Body of pancreas (tissue), 4 donors: ENCODE data around the gene IFT74. TPM values are rescaled to one million over a fixed set of nuclear protein-coding genes. Genes with fewer than 3 reads are reported as not detected.

Experiments
- ATAC-seq: fragments of 150-250 bp; one replicate; pipeline ENCODE4 v1.9.1; 2016
- DNase-seq, 4 donors: peaks; one replicate each; pipeline ENCODE4 v3.0.0-alpha.2; 2019
- H3K27ac ChIP-seq, 4 donors: fragments of 200-600 bp; sonication (generic); 1 replicate in 3 of 4; 2 replicates in 1 of 4; pipeline versions ENCODE4 v1.5.1 to v1.6.1; 2016 to 2019; ENCODE audit warnings: mild to moderate bottlenecking in 1 of 4, mixed read lengths in 1 of 4, moderate library complexity in 1 of 4
- H3K27me3 ChIP-seq, 2 donors: fragments of 200-600 bp; sonication (generic); one replicate each; pipeline ENCODE4 v1.6.0; 2016; ENCODE audit warnings: mild to moderate bottlenecking in 1 of 2
- H3K36me3 ChIP-seq, 2 donors: fragments of 200-600 bp; sonication (generic); replicated peaks in 1 of 2; 2 replicates each; pipeline ENCODE4 v1.5.1; 2016; ENCODE audit warnings: low read depth in 2 of 2; ENCODE audit not compliant: insufficient read depth in 1 of 2
- H3K4me1 ChIP-seq: fragments of 200-600 bp; sonication (generic); one replicate; pipeline ENCODE4 v1.6.0; 2016
- H3K4me3 ChIP-seq, 2 donors: fragments of 200-600 bp; sonication (generic); 1 replicate in 1 of 2; 2 replicates in 1 of 2; pipeline ENCODE4 v1.5.1; 2016 to 2019
- H3K9me3 ChIP-seq, 3 donors: fragments of 200-600 bp; sonication (generic); 1 replicate in 2 of 3; 2 replicates in 1 of 3; pipeline ENCODE4 v1.5.1; 2016
- CTCF ChIP-seq, 7 experiments: fragments of 450-650 bp in 4 of 7; fragments of 200-600 bp in 3 of 7; sonication (generic) in 3 of 7; IDR thresholded peaks; one replicate each; pipeline ENCODE4 v1.5.1; 2016 to 2019; ENCODE audit warnings: antibody characterized with exemption in 7 of 7
- POLR2A ChIP-seq, 3 donors: fragments of 450-650 bp; IDR thresholded peaks; one replicate each; pipeline ENCODE4 v1.6.1; 2016; ENCODE audit warnings: antibody characterized with exemption in 3 of 3, mild to moderate bottlenecking in 2 of 3
- WGBS, 2 donors: methylation state at CpG; one replicate each; pipeline ENCODE4 v1.1.5; 2017; 5-methylcytosine and 5-hydroxymethylcytosine counted together
- intact Hi-C: fragments of 100-400 bp; cut with DNase I; formaldehyde crosslinking; loops from one replicate; pipeline ENCODE4 v1.15.1; 2023
- total RNA-seq, 2 donors: library from RNA; depleted of rRNA; stranded (reverse); fragments of >200 nt; gene quantifications; one replicate each; pipeline ENCODE4 v1.1.0, GENCODE V29; 2016

IFT74 gene
- total RNA-seq, 2 donors from 2014 or later = 7.3 to 9.1 TPM

GRCh38 chr9:26949637-26950069 lies 6.6 kb upstream of the IFT74 start:
- Histone ChIP-seq H3K4me3 (no peak overlapping the region), H3K36me3 (no peaks in the 10 kb centered on the region), H3K4me1 (peaks cover 22% of the 10 kb centered on the region), H3K27me3 (no peaks in the 10 kb centered on the region), H3K9me3 (no peaks in the 10 kb centered on the region), H3K27ac (no peak overlapping the region)
- TF ChIP-seq POLR2A (IDR thresholded peaks at IDR 0.05) (no peak), CTCF (IDR thresholded peaks at IDR 0.05) (no peak)
- ATAC-seq = no peak
- 53 to 62% methylated on average over 6 of the region's 6 CpGs for WGBS, 2 donors
- no peak for DNase-seq
- intact Hi-C loops = loop anchor here (10.0 kb wide), 1 partner anchor 45 kb away; no protein-coding TSS in a partner anchor

GRCh38 chr9:26950521-26950920 lies 5.7 kb upstream of the IFT74 start:
- intact Hi-C loops = loop anchor here (10.0 kb wide), 1 partner anchor 46 kb away; no protein-coding TSS in a partner anchor
- H3K27ac ChIP-seq = no peak overlapping the region
- no peak for TF ChIP-seq POLR2A (IDR thresholded peaks at IDR 0.05)
- TF ChIP-seq CTCF (IDR thresholded peaks at IDR 0.05) = no peak
- DNase-seq (no peak), ATAC-seq (no peak)
- H3K4me1 ChIP-seq = peaks cover 21% of the 10 kb centered on the region
- no peak overlapping the region for H3K4me3 ChIP-seq
- no peaks in the 10 kb centered on the region for H3K9me3 ChIP-seq
- no peaks in the 10 kb centered on the region for H3K27me3 ChIP-seq
- WGBS, 2 donors = 64 to 83% methylated on average over 1 of the region's 1 CpG
- H3K36me3 ChIP-seq = no peaks in the 10 kb centered on the region

DNA sequence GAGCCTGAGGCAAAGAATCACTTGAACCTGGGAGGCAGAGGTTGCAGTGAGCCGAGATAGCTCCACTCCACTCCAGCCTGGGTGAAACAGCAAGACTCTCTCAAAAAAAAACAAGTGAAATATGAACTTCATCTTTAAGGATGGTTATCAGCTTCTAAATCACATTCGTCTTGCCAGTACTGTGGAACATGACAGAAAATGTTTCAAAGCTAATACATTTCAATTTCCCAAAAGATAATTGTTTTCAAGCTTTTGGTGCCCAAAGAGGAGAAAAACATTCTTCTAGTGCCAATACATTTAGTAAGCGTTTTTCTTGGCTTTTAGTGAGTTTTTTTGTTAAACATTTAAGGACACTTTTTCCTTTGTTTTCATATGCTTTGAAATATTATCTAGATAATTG lies 4.4 kb upstream of the IFT74 start:
- WGBS, 2 donors = 55 to 75% methylated on average over 3 of the region's 3 CpGs
- no peak overlapping the region for H3K27ac ChIP-seq
- ATAC-seq (no peak), DNase-seq (no peak)
- no peaks in the 10 kb centered on the region for H3K36me3 ChIP-seq
- H3K9me3 ChIP-seq = no peaks in the 10 kb centered on the region
- H3K4me3 ChIP-seq = no peak overlapping the region
- H3K27me3 ChIP-seq = no peaks in the 10 kb centered on the region
- intact Hi-C loops = loop anchor here (10.0 kb wide), 1 partner anchor 47 kb away; no protein-coding TSS in a partner anchor
- TF ChIP-seq POLR2A (IDR thresholded peaks at IDR 0.05) = no peak
- TF ChIP-seq CTCF (IDR thresholded peaks at IDR 0.05) = no peak
- peaks cover 16% of the 10 kb centered on the region for H3K4me1 ChIP-seq

- DNase-seq (no peak), ATAC-seq (no peak)
- WGBS, 2 donors = 58 to 70% methylated on average over 3 of the region's 3 CpGs
- no peaks in the 10 kb centered on the region for H3K9me3 ChIP-seq
- H3K27ac ChIP-seq = peak overlapping the region in 1 of 4 donors; percentile 33
- H3K4me1 ChIP-seq = peaks cover 18% of the 10 kb centered on the region
- no peaks in the 10 kb centered on the region for H3K27me3 ChIP-seq
- H3K36me3 ChIP-seq = no peaks in the 10 kb centered on the region
- TF ChIP-seq POLR2A (IDR thresholded peaks at IDR 0.05) (no peak), CTCF (IDR thresholded peaks at IDR 0.05) (no peak)
- no peak overlapping the region for H3K4me3 ChIP-seq
- intact Hi-C loops = loop anchor here (10.0 kb wide), 1 partner anchor 49 kb away; no protein-coding TSS in a partner anchor
Measured at GRCh38 chr9:26954050-26954508, 2.1 kb upstream of the IFT74 start.
